ENCODE measurements around the gene TTC27.

DNA sequence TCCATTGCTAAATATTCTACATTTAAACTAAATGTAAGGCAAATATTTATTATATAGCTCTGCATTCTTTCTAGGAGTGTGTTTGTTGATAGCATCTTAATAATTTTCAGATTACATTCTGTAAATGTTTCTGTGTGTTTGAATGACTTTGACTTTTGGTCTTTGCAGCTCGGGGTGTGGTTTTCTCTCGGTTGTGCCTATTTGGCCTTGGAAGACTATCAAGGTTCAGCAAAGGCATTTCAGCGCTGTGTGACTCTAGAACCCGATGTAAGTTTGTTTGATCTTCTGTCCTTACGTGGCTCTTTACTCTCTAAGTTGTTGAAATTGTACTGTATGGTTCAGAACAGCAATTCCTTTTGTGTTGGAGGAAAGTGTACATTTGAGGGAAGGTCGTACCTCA lies 149.9 kb downstream of the TTC27 start:
- TF ChIP-seq, protein P1, sequence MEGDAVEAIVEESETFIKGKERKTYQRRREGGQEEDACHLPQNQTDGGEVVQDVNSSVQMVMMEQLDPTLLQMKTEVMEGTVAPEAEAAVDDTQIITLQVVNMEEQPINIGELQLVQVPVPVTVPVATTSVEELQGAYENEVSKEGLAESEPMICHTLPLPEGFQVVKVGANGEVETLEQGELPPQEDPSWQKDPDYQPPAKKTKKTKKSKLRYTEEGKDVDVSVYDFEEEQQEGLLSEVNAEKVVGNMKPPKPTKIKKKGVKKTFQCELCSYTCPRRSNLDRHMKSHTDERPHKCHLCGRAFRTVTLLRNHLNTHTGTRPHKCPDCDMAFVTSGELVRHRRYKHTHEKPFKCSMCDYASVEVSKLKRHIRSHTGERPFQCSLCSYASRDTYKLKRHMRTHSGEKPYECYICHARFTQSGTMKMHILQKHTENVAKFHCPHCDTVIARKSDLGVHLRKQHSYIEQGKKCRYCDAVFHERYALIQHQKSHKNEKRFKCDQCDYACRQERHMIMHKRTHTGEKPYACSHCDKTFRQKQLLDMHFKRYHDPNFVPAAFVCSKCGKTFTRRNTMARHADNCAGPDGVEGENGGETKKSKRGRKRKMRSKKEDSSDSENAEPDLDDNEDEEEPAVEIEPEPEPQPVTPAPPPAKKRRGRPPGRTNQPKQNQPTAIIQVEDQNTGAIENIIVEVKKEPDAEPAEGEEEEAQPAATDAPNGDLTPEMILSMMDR (IDR thresholded peaks at IDR 0.05): no peak
- TF ChIP-seq EP300 (IDR thresholded peaks at IDR 0.05; ENCODE audit: low read depth): no peak
- TF ChIP-seq POLR2A (IDR thresholded peaks at IDR 0.05): no peak
